Heart left ventricle (tissue), 13 donors: ENCODE measurements around the gene IPO13.

ENCODE experiments used
- CTCF ChIP-seq, 12 donors: fragments of 200-600 bp; sonication (generic) in 4 of 12; IDR thresholded peaks; one replicate each; pipeline versions ENCODE4 v1.5.0 to v1.8.0; 2018 to 2022; ENCODE audit warnings: antibody characterized with exemption in 12 of 12, mild to moderate bottlenecking in 5 of 12
- POLR2A ChIP-seq, 2 donors: fragments of 450-650 bp; IDR thresholded peaks; one replicate each; pipeline ENCODE4 v1.6.1; 2017; ENCODE audit warnings: antibody characterized with exemption in 2 of 2, mild to moderate bottlenecking in 2 of 2, moderate library complexity in 2 of 2
- donor health status: ischemic (EF 13 %, LVEDD 7.1; RV severe dilation, severe dysfunction).
- donor health status: DM: no; HTN: yes; CAD: no.
- donor health status: DM: no; HTN: no; CAD: no.
- donor health status: ischemic (EF 25% LVEDD 6.9; RV normal size, moderate dysfunction).
- donor health status: ischemic (EF 25% LVEDD 5.7; RV mildly dilated, moderate dysfunction).
- donor health status: ischemic (EF 35%, LVEDD 5.7; RV mildly dilated, moderate dysfunction).
- donor health status: nonischemic (EF 11% LVEDD 7.7; RV severe dilation, severe dysfunction).
- donor health status: DM: yes; HTN: yes; CAD: no.
- donor health status: PGD.
- donor health status: ischemic (EF 29% LVEDD 5.4; RV normal size, mild dysfunction).
- donor health status: nonischemic (EF 23%, LVEDD 6.1; RV moderate dilation, normal function).

- TF ChIP-seq CTCF (IDR thresholded peaks at IDR 0.05) (no peak), POLR2A (IDR thresholded peaks at IDR 0.05) (no peak)
Observed at GRCh38 chr1:43937179-43937865, 9.4 kb upstream of the IPO13 start.
